NOMO-1 treated with dmso at 0.1 percent for 144 hours (cell line): ENCODE results near the gene PRKX.
"Not testable (repeated sequence)": the region's sequence is repeated elsewhere in the genome, so short reads cannot be mapped to it uniquely, and the experiment has no call there.

Source experiments
- DNase-seq: peaks from one replicate; lab custom pipeline; 2025; ENCODE audit not compliant: unreplicated experiment; lab: John Stamatoyannopoulos, UW

Gene PRKX

GRCh38 chrX:3713225-3713936 is at the start of gene PRKX:
Gene PRKX, minus strand, starts transcription at chrX:3713649. Its CDS starts 396 bp downstream, at chrX:3713253.
- DNase-seq: peak; percentile 60

GRCh38 chrX:3763111-3763510 is 49.7 kb upstream of the PRKX start:
- DNase-seq: peak; percentile 12

- DNase-seq: no peak
Measured at GRCh38 chrX:3757510-3758025, 44.1 kb upstream of the PRKX start.

- no peak for DNase-seq
Measured at GRCh38 chrX:3748052-3748559, 34.7 kb upstream of the PRKX start.

GRCh38 chrX:3743801-3744439 is 30.5 kb upstream of the PRKX start:
- no peak for DNase-seq

GRCh38 chrX:3740946-3741345 is 27.5 kb upstream of the PRKX start:
- not testable (repeated sequence) for DNase-seq

- no peak for DNase-seq
Measured at GRCh38 chrX:3738509-3738908, 25.1 kb upstream of the PRKX start.

- not testable (repeated sequence) for DNase-seq
Measured at GRCh38 chrX:3736536-3736935, 23.1 kb upstream of the PRKX start.

- DNase-seq: not testable (repeated sequence)
Measured at GRCh38 chrX:3735891-3736290, 22.4 kb upstream of the PRKX start.

GRCh38 chrX:3734456-3734855 is 21.0 kb upstream of the PRKX start:
- not testable (repeated sequence) for DNase-seq

- no peak for DNase-seq
Measured at GRCh38 chrX:3733043-3733430, 19.6 kb upstream of the PRKX start.

GRCh38 chrX:3732326-3733042 is 19.0 kb upstream of the PRKX start:
- not testable (repeated sequence) for DNase-seq

GRCh38 chrX:3728454-3728853 is 15.0 kb upstream of the PRKX start:
- no peak for DNase-seq

- DNase-seq: not testable (repeated sequence)
Measured at GRCh38 chrX:3723460-3723859, 10.0 kb upstream of the PRKX start.

- DNase-seq: no peak
Measured at GRCh38 chrX:3717742-3718420, 4.4 kb upstream of the PRKX start.

- DNase-seq: no peak
Measured at GRCh38 chrX:3715921-3716320, 2.5 kb upstream of the PRKX start.

GRCh38 chrX:3714706-3715479 is 1.4 kb upstream of the PRKX start:
- not testable (repeated sequence) for DNase-seq

- no peak for DNase-seq
Measured at GRCh38 chrX:3713937-3714434, 537 bp upstream of the PRKX start.

- DNase-seq: no peak
Measured at GRCh38 chrX:3712870-3713224, 602 bp downstream of the PRKX start.
